Lung (tissue), 12 donors: Measurements from ENCODE around the gene MARCHF10. TPM values are rescaled to one million over a fixed set of nuclear protein-coding genes. Genes with fewer than 3 reads are reported as not detected.

Experiments used
- ATAC-seq: fragments of 200-7000 bp; cut with Tn5 transposase; one replicate; pipeline ENCODE4 v1.9.1; 2020; ENCODE audit warnings: moderate number of reproducible peaks; ENCODE audit not compliant: insufficient read depth, low FRiP score
- DNase-seq, 3 donors: peaks; one replicate each; pipeline ENCODE4 v3.0.0-alpha.2; 2013 to 2017
- H3K27ac ChIP-seq, 2 donors: one replicate each; pipeline ENCODE4 v1.5.1; 2013; ENCODE audit warnings: mild to moderate bottlenecking in 2 of 2, moderate library complexity in 2 of 2, control low read depth in 1 of 2, inconsistent platforms in 1 of 2, low read depth in 1 of 2, low read length in 1 of 2
- H3K27me3 ChIP-seq, 3 donors: one replicate each; pipeline ENCODE4 v1.5.1; 2013; ENCODE audit warnings: low read length in 2 of 3; ENCODE audit not compliant: control insufficient read depth in 3 of 3, insufficient read depth in 3 of 3
- H3K36me3 ChIP-seq, 4 donors: one replicate each; pipeline ENCODE4 v1.5.1; 2013; ENCODE audit warnings: low read length in 4 of 4, mild to moderate bottlenecking in 1 of 4, moderate library complexity in 1 of 4; ENCODE audit not compliant: control insufficient read depth in 4 of 4, insufficient read depth in 4 of 4
- H3K4me1 ChIP-seq, 5 donors: one replicate each; pipeline ENCODE4 v1.5.1; 2013; ENCODE audit warnings: low read length in 5 of 5, mild to moderate bottlenecking in 2 of 5, moderate library complexity in 1 of 5; ENCODE audit not compliant: control insufficient read depth in 5 of 5, insufficient read depth in 5 of 5
- H3K4me3 ChIP-seq: one replicate; pipeline ENCODE4 v1.5.1; 2013; ENCODE audit warnings: mild to moderate bottlenecking, control low read depth, moderate library complexity
- H3K9ac ChIP-seq, 2 donors: one replicate each; pipeline ENCODE4 v1.5.1; 2013; ENCODE audit warnings: low read length in 2 of 2, control low read depth in 1 of 2; ENCODE audit not compliant: insufficient read depth in 1 of 2
- H3K9me3 ChIP-seq, 4 donors: one replicate each; pipeline ENCODE4 v1.5.1; 2013; ENCODE audit warnings: low read length in 3 of 4, mild to moderate bottlenecking in 1 of 4, moderate library complexity in 1 of 4; ENCODE audit not compliant: control insufficient read depth in 4 of 4, insufficient read depth in 3 of 4
- WGBS, 2 donors: extraction: QIAGEN DNeasy Blood & Tissue Kit; methylation state at CpG; one replicate each; pipeline ENCODE4 v1.1.7; 2013; 5-methylcytosine and 5-hydroxymethylcytosine counted together
- polyA plus RNA-seq, 2 donors: library from polyadenylated mRNA; stranded (reverse); fragments of 200-250 nt; gene quantifications; one replicate each; pipeline ENCODE4 v1.2.1, GENCODE V29; 2013
- total RNA-seq, 2 donors: library from RNA; depleted of rRNA in 1 of 2; stranded (reverse); fragments of >200 nt in 1 of 2; gene quantifications; one replicate each; pipeline ENCODE4 v1.2.1, GENCODE V29; 2014 to 2021
- TF ChIP-seq, protein P1 (sequence below): IDR thresholded peaks from 2 replicates; pipeline ENCODE4 v1.5.1; 2012; ENCODE audit warnings: mild to moderate bottlenecking; ENCODE audit errors: control extremely low read depth, extremely low read depth
- donor health status: control.
- donor health status: control.
- donor health status: Bipolar disorder and iron deficiency.
- donor health status: healthy.
- donor health status: DM: yes; HTN: yes; CAD: no.

Gene MARCHF10
- total and polyA plus RNA-seq, 4 donors = 3.1 to 13.8 (median 7.5) TPM

DNA sequence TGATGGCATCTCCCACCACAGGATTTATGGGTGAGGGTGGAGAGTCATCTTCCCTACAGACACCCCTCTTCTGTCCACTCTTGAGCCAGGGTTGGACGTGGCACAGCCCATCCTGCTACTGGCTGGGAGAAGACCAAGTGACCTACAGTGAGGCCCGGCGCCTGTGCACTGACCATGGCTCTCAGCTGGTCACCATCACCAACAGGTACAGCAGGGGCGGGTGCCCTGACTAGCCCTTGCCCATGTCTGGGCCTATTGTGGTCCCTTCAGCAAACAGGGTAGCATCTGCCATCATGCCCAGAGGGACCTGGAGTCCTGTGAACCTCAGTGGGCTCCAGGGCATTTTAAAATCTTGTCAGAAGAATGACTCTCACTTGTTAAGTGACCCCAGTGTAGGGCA lies 132.4 kb downstream of the MARCHF10 start:
- Histone ChIP-seq H3K4me3 (no peak overlapping the region), H3K27me3 (no peaks in the 10 kb centered on the region), H3K9ac (no peak overlapping the region), H3K27ac (no peak overlapping the region), H3K36me3 (peaks cover 0 to 37% (median 14%) of the 10 kb centered on the region in 4 donors), H3K9me3 (no peaks in the 10 kb centered on the region), H3K4me1 (peaks cover 0 to 3% (median 0%) of the 10 kb centered on the region in 5 donors)
- ATAC-seq (no peak), DNase-seq (no peak)
- WGBS, 2 donors = 85 to 90% methylated on average over 4 of the region's 4 CpGs
- TF ChIP-seq, protein P1, sequence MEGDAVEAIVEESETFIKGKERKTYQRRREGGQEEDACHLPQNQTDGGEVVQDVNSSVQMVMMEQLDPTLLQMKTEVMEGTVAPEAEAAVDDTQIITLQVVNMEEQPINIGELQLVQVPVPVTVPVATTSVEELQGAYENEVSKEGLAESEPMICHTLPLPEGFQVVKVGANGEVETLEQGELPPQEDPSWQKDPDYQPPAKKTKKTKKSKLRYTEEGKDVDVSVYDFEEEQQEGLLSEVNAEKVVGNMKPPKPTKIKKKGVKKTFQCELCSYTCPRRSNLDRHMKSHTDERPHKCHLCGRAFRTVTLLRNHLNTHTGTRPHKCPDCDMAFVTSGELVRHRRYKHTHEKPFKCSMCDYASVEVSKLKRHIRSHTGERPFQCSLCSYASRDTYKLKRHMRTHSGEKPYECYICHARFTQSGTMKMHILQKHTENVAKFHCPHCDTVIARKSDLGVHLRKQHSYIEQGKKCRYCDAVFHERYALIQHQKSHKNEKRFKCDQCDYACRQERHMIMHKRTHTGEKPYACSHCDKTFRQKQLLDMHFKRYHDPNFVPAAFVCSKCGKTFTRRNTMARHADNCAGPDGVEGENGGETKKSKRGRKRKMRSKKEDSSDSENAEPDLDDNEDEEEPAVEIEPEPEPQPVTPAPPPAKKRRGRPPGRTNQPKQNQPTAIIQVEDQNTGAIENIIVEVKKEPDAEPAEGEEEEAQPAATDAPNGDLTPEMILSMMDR = no peak

DNA sequence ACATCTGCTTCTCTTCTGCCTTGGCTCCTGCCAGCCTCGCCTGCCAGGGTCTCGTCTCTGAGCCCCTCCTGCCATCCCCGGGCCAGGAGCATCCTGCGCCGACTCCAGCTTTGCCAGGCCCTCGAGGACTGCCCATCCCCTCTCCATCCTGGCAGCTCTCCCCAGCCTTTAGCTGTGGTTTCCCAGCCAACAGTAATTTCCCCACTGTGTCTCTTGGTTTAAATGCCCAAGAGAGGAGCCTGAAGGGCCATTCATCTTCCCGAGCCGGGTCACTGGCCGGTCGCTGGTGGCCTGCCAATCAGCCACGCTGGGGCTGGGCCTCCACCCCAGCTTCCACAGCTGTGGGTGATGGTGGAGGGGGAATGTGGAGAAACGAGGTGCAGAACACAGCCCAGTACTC lies 132.9 kb downstream of the MARCHF10 start:
- H3K27me3 ChIP-seq = no peaks in the 10 kb centered on the region
- peak overlapping the region in 1 of 2 donors; percentile 8 for H3K27ac ChIP-seq
- peaks cover 0 to 42% (median 14%) of the 10 kb centered on the region in 4 donors for H3K36me3 ChIP-seq
- 61 to 78% methylated on average over 11 to 12 of the region's 12 CpGs for WGBS, 2 donors
- H3K4me1 ChIP-seq = peaks cover 0 to 3% (median 0%) of the 10 kb centered on the region in 5 donors
- peak in 2 of 3 donors; percentile 36 to 42 for DNase-seq
- H3K9ac ChIP-seq = no peak overlapping the region
- ATAC-seq = no peak
- no peaks in the 10 kb centered on the region for H3K9me3 ChIP-seq
- TF ChIP-seq, protein P1 = no peak
- H3K4me3 ChIP-seq = no peak overlapping the region

DNA sequence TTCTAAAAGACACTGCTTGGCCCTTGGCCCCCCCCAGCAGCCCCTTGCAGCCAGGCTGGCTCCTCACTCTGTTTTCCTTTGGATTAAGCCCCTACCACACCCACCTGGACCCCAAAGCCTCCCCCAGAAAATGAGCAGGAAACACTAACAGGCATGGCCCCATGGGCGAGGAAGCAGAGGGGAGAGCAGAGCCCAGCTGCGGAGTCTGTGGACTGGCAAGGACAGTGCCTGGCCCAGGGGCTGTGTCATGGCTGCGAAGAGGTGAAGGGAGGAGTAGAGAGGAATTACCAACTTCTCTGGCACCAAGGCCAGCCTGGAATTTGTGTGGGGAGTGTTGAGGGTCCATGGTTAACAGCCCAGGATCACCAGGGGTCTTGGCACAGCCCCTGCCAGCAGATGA lies 133.3 kb downstream of the MARCHF10 start:
- ATAC-seq = no peak
- peaks cover 0 to 3% (median 0%) of the 10 kb centered on the region in 5 donors for H3K4me1 ChIP-seq
- DNase-seq = no peak
- peak overlapping the region in 1 of 2 donors; percentile 8 for H3K27ac ChIP-seq
- H3K9me3 ChIP-seq = no peaks in the 10 kb centered on the region
- no peaks in the 10 kb centered on the region for H3K27me3 ChIP-seq
- no peak overlapping the region for H3K9ac ChIP-seq
- WGBS, 2 donors = 82 to 86% methylated on average over 3 of the region's 3 CpGs
- H3K36me3 ChIP-seq = peaks cover 0 to 42% (median 15%) of the 10 kb centered on the region in 4 donors
- H3K4me3 ChIP-seq = no peak overlapping the region
- TF ChIP-seq, protein P1 = no peak

DNA sequence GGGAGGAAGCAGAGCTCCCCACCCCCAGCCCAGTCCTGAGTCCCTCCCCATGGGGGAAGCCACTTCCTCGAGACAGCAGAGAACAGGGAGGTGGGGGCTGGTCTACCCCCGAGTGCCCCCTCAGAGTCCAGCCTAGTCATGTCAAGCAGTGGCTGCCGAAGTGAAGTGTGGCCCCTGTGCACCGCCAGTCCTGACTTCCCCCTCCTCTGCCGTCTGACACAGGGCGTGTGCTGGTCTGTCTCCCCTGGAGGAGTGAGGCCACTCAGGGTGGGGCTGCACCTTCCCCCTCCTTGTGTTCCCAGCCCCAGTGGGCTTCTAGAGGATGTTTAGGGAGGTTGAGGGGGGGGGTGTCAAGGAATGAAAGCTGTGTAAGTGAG lies 133.8 kb downstream of the MARCHF10 start:
- H3K27me3 ChIP-seq = no peaks in the 10 kb centered on the region
- no peak overlapping the region for H3K4me3 ChIP-seq
- no peak overlapping the region for H3K9ac ChIP-seq
- no peaks in the 10 kb centered on the region for H3K9me3 ChIP-seq
- 52 to 60% methylated on average over 6 of the region's 6 CpGs for WGBS, 2 donors
- no peak overlapping the region for H3K27ac ChIP-seq
- H3K36me3 ChIP-seq = peaks cover 0 to 43% (median 15%) of the 10 kb centered on the region in 4 donors
- no peak for DNase-seq
- H3K4me1 ChIP-seq = peaks cover 0 to 3% (median 0%) of the 10 kb centered on the region in 5 donors
- TF ChIP-seq, protein P1 = no peak
- no peak for ATAC-seq
